ENCODE results near the gene PTK7.
"Not testable (repeated sequence)": the region's sequence is repeated elsewhere in the genome, so short reads cannot be mapped to it uniquely, and the experiment has no call there.

PTK7 gene

GRCh38 chr6:43078691-43079090, 2.6 kb downstream of the PTK7 start:
- TF ChIP-seq SP1 (IDR thresholded peaks at IDR 0.05) = no peak
- no peak for TF ChIP-seq L3MBTL2 (conservative IDR thresholded peaks at IDR 0.05)
- TF ChIP-seq LEF1 (IDR thresholded peaks at IDR 0.05; ENCODE audit: borderline replicate concordance) = no peak
- TF ChIP-seq BHLHE40 (IDR thresholded peaks at IDR 0.05; ENCODE audit: borderline replicate concordance) = no peak
- no peak for TF ChIP-seq CTBP1 (IDR thresholded peaks at IDR 0.05; ENCODE audit: borderline replicate concordance)
- TF ChIP-seq TARDBP (IDR thresholded peaks at IDR 0.05) = no peak
- TF ChIP-seq ARNT (IDR thresholded peaks at IDR 0.05) = no peak
- no peak for TF ChIP-seq PKNOX1 (IDR thresholded peaks at IDR 0.05)
- TF ChIP-seq SUZ12 (IDR thresholded peaks at IDR 0.05) = no peak
- TF ChIP-seq NFRKB (IDR thresholded peaks at IDR 0.05) = no peak
- no peak for TF ChIP-seq FOXA1 (IDR thresholded peaks at IDR 0.05)
- no peak for TF ChIP-seq HDGF (IDR thresholded peaks at IDR 0.05; ENCODE audit: borderline replicate concordance)
- DNase-seq (ENCODE audit: extremely low spot score) = no peak
- ChIA-PET POLR2A (interaction anchor here (1.3 kb wide), 1 partner anchor 19 kb away, joined by 5 read pairs; the partner anchor contains the start of genes KLC4 and MRPL2), CTCF (interaction anchor here (1.2 kb wide), 1 partner anchor 64 kb away, joined by 3 read pairs; no protein-coding TSS in a partner anchor)

- POLR2A ChIA-PET = interaction anchor here (1.0 to 2.3 kb wide), 3 partner anchors 8 to 97 kb away, joined by 3 to 9 read pairs (median 5); partner anchors contain the start of gene PPP2R5D
- DNase-seq (ENCODE audit: extremely low spot score) = no peak
- TF ChIP-seq CTBP1 (IDR thresholded peaks at IDR 0.05; ENCODE audit: borderline replicate concordance) (no peak), ELF4 (IDR thresholded peaks at IDR 0.05) (no peak), SUZ12 (IDR thresholded peaks at IDR 0.05) (no peak), LEF1 (IDR thresholded peaks at IDR 0.05; ENCODE audit: borderline replicate concordance) (no peak), ARNT (IDR thresholded peaks at IDR 0.05) (no peak), FOXM1 (IDR thresholded peaks at IDR 0.05; ENCODE audit: borderline replicate concordance) (no peak), FOXA1 (IDR thresholded peaks at IDR 0.05) (no peak), FOXK2 (IDR thresholded peaks at IDR 0.05) (no peak), L3MBTL2 (conservative IDR thresholded peaks at IDR 0.05) (no peak), SP1 (IDR thresholded peaks at IDR 0.05) (no peak), PKNOX1 (IDR thresholded peaks at IDR 0.05) (no peak), BHLHE40 (IDR thresholded peaks at IDR 0.05; ENCODE audit: borderline replicate concordance) (no peak), HDGF (IDR thresholded peaks at IDR 0.05; ENCODE audit: borderline replicate concordance) (no peak)
- CTCF ChIA-PET = no interaction called here
These were observed 4.9 kb downstream of the PTK7 start for GRCh38 chr6:43081043-43081442.

- CTCF ChIA-PET; DNase-seq (ENCODE audit: extremely low spot score): not testable (repeated sequence)
- POLR2A ChIA-PET = interaction anchor here (2.3 kb wide), 1 partner anchor 98 kb away, joined by 9 read pairs; the partner anchor contains the start of gene PPP2R5D
These were observed 5.8 kb downstream of the PTK7 start for GRCh38 chr6:43081922-43082321.

- no peak for TF ChIP-seq L3MBTL2 (conservative IDR thresholded peaks at IDR 0.05)
- TF ChIP-seq SP1 (IDR thresholded peaks at IDR 0.05) = no peak
- no peak for TF ChIP-seq LEF1 (IDR thresholded peaks at IDR 0.05; ENCODE audit: borderline replicate concordance)
- TF ChIP-seq BHLHE40 (IDR thresholded peaks at IDR 0.05; ENCODE audit: borderline replicate concordance) = no peak
- TF ChIP-seq NFRKB (IDR thresholded peaks at IDR 0.05) = no peak
- TF ChIP-seq CTBP1 (IDR thresholded peaks at IDR 0.05; ENCODE audit: borderline replicate concordance) = no peak
- TF ChIP-seq ZNF384 (IDR thresholded peaks at IDR 0.05) = no peak
- no peak for TF ChIP-seq FOXM1 (IDR thresholded peaks at IDR 0.05; ENCODE audit: borderline replicate concordance)
- CTCF ChIA-PET = no interaction called here
- no peak for DNase-seq (ENCODE audit: extremely low spot score)
- POLR2A ChIA-PET = interaction anchor here (1.2 to 2.3 kb wide), 2 partner anchors 25 to 99 kb away, joined by 3 to 9 read pairs; partner anchors contain the start of gene PPP2R5D
These were observed 6.9 kb downstream of the PTK7 start for GRCh38 chr6:43082806-43083655.

- ChIA-PET CTCF (no interaction called here), POLR2A (no interaction called here)
- no peak for DNase-seq (ENCODE audit: extremely low spot score)
- TF ChIP-seq BHLHE40 (IDR thresholded peaks at IDR 0.05; ENCODE audit: borderline replicate concordance) = no peak
- no peak for TF ChIP-seq LEF1 (IDR thresholded peaks at IDR 0.05; ENCODE audit: borderline replicate concordance)
- no peak for TF ChIP-seq HDGF (IDR thresholded peaks at IDR 0.05; ENCODE audit: borderline replicate concordance)
- no peak for TF ChIP-seq FOXA1 (IDR thresholded peaks at IDR 0.05)
- no peak for TF ChIP-seq ELF4 (IDR thresholded peaks at IDR 0.05)
These were observed 10.0 kb downstream of the PTK7 start for GRCh38 chr6:43086022-43086658.

- CTCF ChIA-PET = no interaction called here
- POLR2A ChIA-PET = interaction anchor here (0.9 to 1.6 kb wide), 3 partner anchors 8 to 34 kb away, joined by 3 to 6 read pairs (median 5); partner anchors contain the start of genes CUL7, KLC4 and MRPL2
- DNase-seq (ENCODE audit: extremely low spot score) = no peak
- no peak for TF ChIP-seq BHLHE40 (IDR thresholded peaks at IDR 0.05; ENCODE audit: borderline replicate concordance)
- no peak for TF ChIP-seq ZNF384 (IDR thresholded peaks at IDR 0.05)
- no peak for TF ChIP-seq ARNT (IDR thresholded peaks at IDR 0.05)
- no peak for TF ChIP-seq L3MBTL2 (conservative IDR thresholded peaks at IDR 0.05)
- TF ChIP-seq ELF4 (IDR thresholded peaks at IDR 0.05) = no peak
- TF ChIP-seq PKNOX1 (IDR thresholded peaks at IDR 0.05) = no peak
- TF ChIP-seq TARDBP (IDR thresholded peaks at IDR 0.05) = no peak
- TF ChIP-seq FOXA1 (IDR thresholded peaks at IDR 0.05) = no peak
- no peak for TF ChIP-seq SUZ12 (IDR thresholded peaks at IDR 0.05)
- TF ChIP-seq LEF1 (IDR thresholded peaks at IDR 0.05; ENCODE audit: borderline replicate concordance) = no peak
- no peak for TF ChIP-seq CTBP1 (IDR thresholded peaks at IDR 0.05; ENCODE audit: borderline replicate concordance)
- no peak for TF ChIP-seq FOXK2 (IDR thresholded peaks at IDR 0.05)
- no peak for TF ChIP-seq NFRKB (IDR thresholded peaks at IDR 0.05)
- TF ChIP-seq FOXM1 (IDR thresholded peaks at IDR 0.05; ENCODE audit: borderline replicate concordance) = no peak
- no peak for TF ChIP-seq SP1 (IDR thresholded peaks at IDR 0.05)
- no peak for TF ChIP-seq HDGF (IDR thresholded peaks at IDR 0.05; ENCODE audit: borderline replicate concordance)
These were observed 12.5 kb downstream of the PTK7 start for GRCh38 chr6:43088654-43089056.

Measured in HEK293T (cell line).